IMR-90 (cell line): ENCODE measurements around the gene DHRS7B. TPM values are rescaled to one million over a fixed set of nuclear protein-coding genes. Genes with fewer than 3 reads are reported as not detected.

Source experiments
- ATAC-seq: fragments of 200-7000 bp; cut with Tn5 transposase; 2 replicates; pipeline ENCODE4 v1.9.1; 2020; ENCODE audit warnings: low read depth, mild to moderate bottlenecking, moderate library complexity
- BruUV-seq: library from RNA; stranded (reverse); fragments of 400-500 nt; replicated peaks from 2 replicates; lab custom pipeline; 2021; lab: Mats Ljungman, UMichigan
- CTCF ChIA-PET: fragments of 300-600 bp; formaldehyde crosslinking; extraction: SDS; loops from one replicate; lab custom pipeline; 2021; ENCODE audit warnings: antibody characterized with exemption; lab: Yijun Ruan, JAX
- POLR2A ChIA-PET: fragments of 300-600 bp; sonication (Branson Sonifier 250); formaldehyde crosslinking; loops from one replicate; lab custom pipeline; 2022; ENCODE audit warnings: antibody characterized with exemption; ENCODE audit not compliant: unreplicated experiment; lab: Charles Lee
- DNase-seq: peaks from one replicate; pipeline ENCODE4 v3.0.0; 2013
- H2AFZ ChIP-seq: replicated peaks from 2 replicates; pipeline ENCODE3; 2013; ENCODE audit warnings: low read length, mild to moderate bottlenecking; ENCODE audit not compliant: poor library complexity
- H2AK5ac ChIP-seq: 2 replicates; pipeline ENCODE4 v1.6.1; 2013; ENCODE audit warnings: low read depth, low read length, inconsistent platforms
- H2AK9ac ChIP-seq: replicated peaks from 2 replicates; pipeline ENCODE3; 2013; ENCODE audit warnings: mild to moderate bottlenecking, low read depth, low read length, moderate library complexity; ENCODE audit not compliant: poor library complexity
- H2BK120ac ChIP-seq: 2 replicates; pipeline ENCODE4 v1.6.1; 2013; ENCODE audit warnings: low read depth, low read length, inconsistent platforms
- H2BK15ac ChIP-seq: 3 replicates; pipeline ENCODE4 v1.6.1; 2013; ENCODE audit warnings: low read depth, low read length, inconsistent platforms
- H2BK20ac ChIP-seq: 2 replicates; pipeline ENCODE4 v1.6.1; 2013; ENCODE audit warnings: low read depth, mild to moderate bottlenecking, inconsistent platforms, low read length, moderate library complexity
- H2BK5ac ChIP-seq: 2 replicates; pipeline ENCODE4 v1.6.1; 2013; ENCODE audit warnings: mild to moderate bottlenecking, low read depth, low read length, inconsistent platforms; ENCODE audit not compliant: poor library complexity, severe bottlenecking
- H3K14ac ChIP-seq: replicated peaks from 2 replicates; pipeline ENCODE4 v1.6.1; 2013; ENCODE audit warnings: low read depth, low read length, inconsistent platforms
- H3K18ac ChIP-seq: 2 replicates; pipeline ENCODE4 v1.6.1; 2013; ENCODE audit warnings: low read depth, low read length, control low read depth
- H3K23ac ChIP-seq: 2 replicates; pipeline ENCODE4 v1.6.1; 2013; ENCODE audit warnings: low read depth, low read length, inconsistent platforms
- H3K27ac ChIP-seq: 2 replicates; pipeline ENCODE4 v1.5.1; 2013; ENCODE audit warnings: mild to moderate bottlenecking, control low read depth, low read length; ENCODE audit not compliant: insufficient read depth
- H3K27me3 ChIP-seq: 2 replicates; pipeline ENCODE4 v1.6.1; 2013; ENCODE audit warnings: low read length; ENCODE audit not compliant: control insufficient read depth, insufficient read depth
- H3K36me3 ChIP-seq: 2 replicates; pipeline ENCODE4 v1.6.1; 2013; ENCODE audit warnings: low read length, mixed read lengths; ENCODE audit not compliant: control insufficient read depth, insufficient read depth
- H3K4ac ChIP-seq: 2 replicates; pipeline ENCODE4 v1.6.1; 2013; ENCODE audit warnings: low read depth, low read length, inconsistent platforms
- H3K4me1 ChIP-seq: 2 replicates; pipeline ENCODE4 v1.6.1; 2013; ENCODE audit warnings: low read length, mixed read lengths; ENCODE audit not compliant: control insufficient read depth, insufficient read depth
- H3K4me2 ChIP-seq: 2 replicates; pipeline ENCODE4 v1.6.1; 2013; ENCODE audit warnings: low read depth, mild to moderate bottlenecking, control low read depth, low read length, moderate library complexity
- H3K4me3 ChIP-seq: 2 replicates; pipeline ENCODE4 v1.5.1; 2013; ENCODE audit warnings: low read depth, mild to moderate bottlenecking, control low read depth, low read length, moderate library complexity; ENCODE audit not compliant: insufficient read depth
- H3K56ac ChIP-seq: 2 replicates; pipeline ENCODE4 v1.6.1; 2013; ENCODE audit warnings: low read length, inconsistent platforms; ENCODE audit not compliant: insufficient read depth; ENCODE audit errors: extremely low read depth
- H3K79me1 ChIP-seq, 2 experiments: 2 replicates each; pipeline ENCODE4 v1.6.1; 2013; ENCODE audit warnings: low read length in 2 of 2, inconsistent platforms in 1 of 2, low read depth in 1 of 2
- H3K9ac ChIP-seq: 2 replicates; pipeline ENCODE4 v1.6.1; 2013; ENCODE audit warnings: low read depth, low read length, control low read depth
- H3K9me1 ChIP-seq: 2 replicates; pipeline ENCODE4 v1.6.1; 2013; ENCODE audit warnings: low read length, inconsistent platforms; ENCODE audit not compliant: insufficient read depth
- H3K9me3 ChIP-seq: 2 replicates; pipeline ENCODE4 v1.6.1; 2013; ENCODE audit warnings: low read length; ENCODE audit not compliant: control insufficient read depth, insufficient read depth
- H4K20me1 ChIP-seq: 2 replicates; pipeline ENCODE4 v1.6.1; 2013; ENCODE audit warnings: low read length, inconsistent platforms; ENCODE audit not compliant: insufficient read depth
- H4K5ac ChIP-seq: 2 replicates; pipeline ENCODE4 v1.6.1; 2013; ENCODE audit warnings: mild to moderate bottlenecking, low read depth, low read length, control low read depth
- H4K8ac ChIP-seq, 2 experiments: 2 replicates each; pipeline ENCODE4 v1.6.1; 2013; ENCODE audit warnings: low read depth in 2 of 2, low read length in 2 of 2, control low read depth in 1 of 2, inconsistent platforms in 1 of 2
- H4K91ac ChIP-seq: 2 replicates; pipeline ENCODE4 v1.6.1; 2013; ENCODE audit warnings: low read depth, low read length, inconsistent platforms; ENCODE audit not compliant: insufficient read depth
- BHLHE40 ChIP-seq: fragments of 150-350 bp; IDR thresholded peaks from 2 replicates; pipeline ENCODE4 v1.6.1; 2016; ENCODE audit warnings: mild to moderate bottlenecking, low read depth, low read length
- CEBPB ChIP-seq: IDR thresholded peaks from 2 replicates; pipeline ENCODE4 v1.6.1; 2012; ENCODE audit warnings: low read depth, low read length, improper control_type of control experiment
- CHD1 ChIP-seq: IDR thresholded peaks from 2 replicates; pipeline ENCODE4 v1.6.1; 2012; ENCODE audit warnings: low read depth, low read length, improper control_type of control experiment
- FOS ChIP-seq: fragments of 150-350 bp; IDR thresholded peaks from 2 replicates; pipeline ENCODE4 v1.6.1; 2016; ENCODE audit warnings: low read depth, low read length
- MAFK ChIP-seq: IDR thresholded peaks from 2 replicates; pipeline ENCODE4 v1.6.1; 2012; ENCODE audit warnings: low read depth, low read length, improper control_type of control experiment
- MAZ ChIP-seq: IDR thresholded peaks from 2 replicates; pipeline ENCODE4 v1.6.1; 2012; ENCODE audit warnings: low read depth, mild to moderate bottlenecking, low read length, improper control_type of control experiment, moderate library complexity, borderline replicate concordance
- MXI1 ChIP-seq: IDR thresholded peaks from 2 replicates; pipeline ENCODE4 v1.6.1; 2012; ENCODE audit warnings: low read depth, mild to moderate bottlenecking, low read length, moderate library complexity, borderline replicate concordance
- NFE2L2 ChIP-seq: fragments of 150-350 bp; IDR thresholded peaks from 2 replicates; pipeline ENCODE4 v1.6.1; 2016; ENCODE audit warnings: low read depth, mild to moderate bottlenecking, low read length
- POLR2A ChIP-seq: IDR thresholded peaks from 2 replicates; pipeline ENCODE4 v1.6.1; 2012; ENCODE audit warnings: mild to moderate bottlenecking, low read depth, low read length
- RAD21 ChIP-seq: IDR thresholded peaks from 2 replicates; pipeline ENCODE4 v1.6.1; 2012; ENCODE audit warnings: low read length, improper control_type of control experiment
- RCOR1 ChIP-seq: IDR thresholded peaks from 2 replicates; pipeline ENCODE4 v1.6.1; 2012; ENCODE audit warnings: mild to moderate bottlenecking, low read length, improper control_type of control experiment; ENCODE audit not compliant: insufficient replicate concordance
- RFX5 ChIP-seq: IDR thresholded peaks from 2 replicates; pipeline ENCODE4 v1.8.0; 2012; ENCODE audit warnings: low read depth, mild to moderate bottlenecking, low read length, moderate library complexity
- SMC3 ChIP-seq: fragments of 150-350 bp; IDR thresholded peaks from 2 replicates; pipeline ENCODE4 v1.6.1; 2016; ENCODE audit warnings: low read depth, mild to moderate bottlenecking, antibody characterized with exemption, low read length, moderate library complexity
- USF2 ChIP-seq: fragments of 150-350 bp; IDR thresholded peaks from 2 replicates; pipeline ENCODE4 v1.6.1; 2017; ENCODE audit warnings: mild to moderate bottlenecking, antibody characterized with exemption, low read length, low read depth
- WGBS, 2 experiments: methylation state at CpG; one replicate each; pipeline versions ENCODE4 v1.1.5 to v1.1.7; 2013; ENCODE audit warnings: missing lambda C conversion rate in 2 of 2; ENCODE audit not compliant: insufficient read length in 1 of 2; ENCODE audit errors: extremely low coverage in 2 of 2; 5-methylcytosine and 5-hydroxymethylcytosine counted together
- dilution Hi-C: fragments of 300-500 bp; cut with HindIII; formaldehyde crosslinking; loops from one replicate; pipeline ENCODE4 v1.14.3; 2018; ENCODE audit warnings: low sequenced_read_pairs; ENCODE audit not compliant: unreplicated experiment
- in situ Hi-C: fragments of 300-500 bp; cut with MboI; formaldehyde crosslinking; loops from 3 replicates; pipeline ENCODE4 v1.14.3; 2019; ENCODE audit warnings: low sequenced_read_pairs, inconsistent platforms, mixed read lengths
- intact Hi-C: fragments of 100-400 bp; cut with micrococcal nuclease; formaldehyde crosslinking; loops from 2 replicates; pipeline ENCODE4 v1.10.0; 2022
- polyA plus RNA-seq, 3 experiments: library from polyadenylated mRNA; depleted of rRNA; stranded (reverse); fragments of >200 nt; gene quantifications; 2 replicates each; pipeline ENCODE4 v1.2.3, GENCODE V29; 2012; ENCODE audit warnings: low replicate concordance in 1 of 3
- total RNA-seq: library from RNA; depleted of rRNA; stranded (reverse); fragments of >200 nt; gene quantifications from 2 replicates; pipeline ENCODE4 v1.2.3, GENCODE V29; 2012
- TF ChIP-seq, protein P1 (sequence below): conservative IDR thresholded peaks from 2 replicates; pipeline ENCODE4 v1.5.1; 2012; ENCODE audit warnings: mild to moderate bottlenecking, low read depth, low read length, improper control_type of control experiment

DHRS7B gene
- total and polyA plus RNA-seq, 2 of the 4 experiments (the other 2 are of a cell fraction) = 24.4 to 34.4 TPM

DNA sequence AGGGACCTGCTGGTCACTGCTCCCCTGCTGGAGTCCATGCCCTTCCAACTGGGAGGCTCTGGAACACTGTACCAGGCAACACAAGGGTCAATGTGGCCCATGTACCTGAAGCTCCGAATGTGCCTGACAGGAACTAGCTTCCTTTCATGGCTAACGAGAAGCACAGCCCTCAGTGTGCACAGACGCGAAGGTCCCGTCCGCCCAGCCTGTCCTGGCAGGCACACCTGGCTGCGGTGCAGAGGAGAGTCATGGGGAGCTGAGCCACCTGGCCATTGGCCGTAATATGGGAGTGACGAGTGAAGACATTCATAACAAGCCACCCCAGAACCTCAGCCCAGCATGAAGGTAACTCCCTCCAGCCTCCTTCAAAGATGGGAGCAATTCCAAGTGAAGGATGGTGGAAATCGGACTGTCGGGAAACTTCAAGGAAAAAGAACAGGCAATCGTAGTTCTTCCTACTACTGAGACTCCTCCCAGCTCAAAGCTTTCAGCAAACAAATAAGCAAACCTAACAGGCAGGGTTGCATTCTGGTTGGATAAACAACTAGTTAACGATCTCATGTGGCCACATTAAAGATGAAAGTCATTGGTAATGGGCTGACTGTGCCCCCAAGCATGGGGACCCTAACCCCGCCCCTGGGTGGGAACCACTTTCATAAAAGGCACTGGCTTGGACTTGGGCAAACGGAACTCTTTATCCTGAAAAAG lies 74.0 kb downstream of the DHRS7B start:
- H2BK120ac ChIP-seq = no peak overlapping the region
- DNase-seq (no peak), ATAC-seq (no peak)
- H2BK20ac ChIP-seq = no peak overlapping the region
- no peak overlapping the region for H3K9ac ChIP-seq
- no peak overlapping the region for H4K8ac ChIP-seq
- peaks cover 89% of the 10 kb centered on the region for H4K20me1 ChIP-seq
- ChIA-PET POLR2A (no interaction called here), CTCF (interaction anchor here (0.5 kb wide), 1 partner anchor 34 kb away, joined by 3 read pairs; no protein-coding TSS in a partner anchor)
- H3K14ac ChIP-seq = no peak overlapping the region
- H3K4ac ChIP-seq = no peak overlapping the region
- no peak overlapping the region for H2AK5ac ChIP-seq
- in situ Hi-C loops (no loop called here), intact Hi-C loops (no loop called here), dilution Hi-C loops (no loop called here)
- H2AFZ ChIP-seq = no peak overlapping the region
- H4K5ac ChIP-seq = no peak overlapping the region
- H3K4me2 ChIP-seq = no peak overlapping the region
- H3K36me3 ChIP-seq = peaks cover 26% of the 10 kb centered on the region
- H3K18ac ChIP-seq = no peak overlapping the region
- no peak overlapping the region for H4K91ac ChIP-seq
- 87% methylated on average over 8 of the region's 15 CpGs; no CpG with 5 or more reads in 1 of the 2 experiments for WGBS, 2 experiments
- no peak overlapping the region for H2AK9ac ChIP-seq
- no peak overlapping the region for H3K4me3 ChIP-seq
- H3K4me1 ChIP-seq = peaks cover 2% of the 10 kb centered on the region; the same call in 1 of the 2 replicates
- H3K79me1 ChIP-seq = peaks cover 17 to 88% of the 10 kb centered on the region in 2 experiments
- H2BK5ac ChIP-seq = no peak overlapping the region
- H3K9me1 ChIP-seq = peaks cover 24% of the 10 kb centered on the region; the same call in 1 of the 2 replicates
- no peak overlapping the region for H3K27ac ChIP-seq
- no peak overlapping the region for H2BK15ac ChIP-seq
- no peak overlapping the region for H3K23ac ChIP-seq
- H3K56ac ChIP-seq = no peak overlapping the region
- H3K27me3 ChIP-seq = no peaks in the 10 kb centered on the region
- TF ChIP-seq MAFK = no peak
- TF ChIP-seq NFE2L2 = no peak
- no peak for TF ChIP-seq CHD1
- no peak for TF ChIP-seq SMC3
- TF ChIP-seq USF2 = no peak
- no peak for TF ChIP-seq CEBPB
- no peak for TF ChIP-seq MAZ
- no peak for TF ChIP-seq POLR2A
- no peak for TF ChIP-seq FOS
- TF ChIP-seq, protein P1, sequence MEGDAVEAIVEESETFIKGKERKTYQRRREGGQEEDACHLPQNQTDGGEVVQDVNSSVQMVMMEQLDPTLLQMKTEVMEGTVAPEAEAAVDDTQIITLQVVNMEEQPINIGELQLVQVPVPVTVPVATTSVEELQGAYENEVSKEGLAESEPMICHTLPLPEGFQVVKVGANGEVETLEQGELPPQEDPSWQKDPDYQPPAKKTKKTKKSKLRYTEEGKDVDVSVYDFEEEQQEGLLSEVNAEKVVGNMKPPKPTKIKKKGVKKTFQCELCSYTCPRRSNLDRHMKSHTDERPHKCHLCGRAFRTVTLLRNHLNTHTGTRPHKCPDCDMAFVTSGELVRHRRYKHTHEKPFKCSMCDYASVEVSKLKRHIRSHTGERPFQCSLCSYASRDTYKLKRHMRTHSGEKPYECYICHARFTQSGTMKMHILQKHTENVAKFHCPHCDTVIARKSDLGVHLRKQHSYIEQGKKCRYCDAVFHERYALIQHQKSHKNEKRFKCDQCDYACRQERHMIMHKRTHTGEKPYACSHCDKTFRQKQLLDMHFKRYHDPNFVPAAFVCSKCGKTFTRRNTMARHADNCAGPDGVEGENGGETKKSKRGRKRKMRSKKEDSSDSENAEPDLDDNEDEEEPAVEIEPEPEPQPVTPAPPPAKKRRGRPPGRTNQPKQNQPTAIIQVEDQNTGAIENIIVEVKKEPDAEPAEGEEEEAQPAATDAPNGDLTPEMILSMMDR = no peak
- no peak for TF ChIP-seq RFX5
- TF ChIP-seq BHLHE40 = no peak
- TF ChIP-seq MXI1 = no peak
- TF ChIP-seq RCOR1 = no peak
- no peak for TF ChIP-seq RAD21
- no peaks in the 10 kb centered on the region for H3K9me3 ChIP-seq
- BruUV-seq = no TSS peak
